Tibial nerve (tissue), 4 donors: ENCODE data around the gene SMAD6. TPM values are rescaled to one million over a fixed set of nuclear protein-coding genes. Genes with fewer than 3 reads are reported as not detected.

Source experiments
- DNase-seq, 2 donors: peaks; one replicate each; pipeline ENCODE4 v3.0.0-alpha.2; 2019; ENCODE audit warnings: low spot score in 2 of 2
- H3K27ac ChIP-seq, 4 donors: fragments of 200-600 bp; sonication (generic) in 3 of 4; one replicate each; pipeline ENCODE4 v1.5.1; 2017 to 2019; ENCODE audit warnings: mild to moderate bottlenecking in 1 of 4
- H3K27me3 ChIP-seq, 2 donors: fragments of 200-600 bp; sonication (generic) in 1 of 2; one replicate each; pipeline versions ENCODE4 v1.5.1 to v1.6.0; 2017 to 2019
- H3K36me3 ChIP-seq, 3 donors: fragments of 200-600 bp; sonication (generic); one replicate each; pipeline ENCODE4 v1.5.1; 2018 to 2019
- H3K4me1 ChIP-seq, 4 donors: fragments of 200-600 bp; sonication (generic) in 3 of 4; one replicate each; pipeline ENCODE4 v1.5.1; 2017 to 2019
- H3K4me3 ChIP-seq, 4 donors: fragments of 200-600 bp; sonication (generic) in 3 of 4; one replicate each; pipeline ENCODE4 v1.5.1; 2017 to 2019; ENCODE audit warnings: mild to moderate bottlenecking in 1 of 4, moderate library complexity in 1 of 4
- H3K9me3 ChIP-seq, 4 donors: fragments of 200-600 bp; sonication (generic) in 3 of 4; one replicate each; pipeline ENCODE4 v1.5.1; 2017 to 2019
- CTCF ChIP-seq, 5 experiments: fragments of 200-600 bp in 3 of 5; fragments of 450-650 bp in 2 of 5; sonication (generic) in 3 of 5; IDR thresholded peaks; one replicate each; pipeline ENCODE4 v1.5.1; 2016 to 2019; ENCODE audit warnings: antibody characterized with exemption in 5 of 5, mild to moderate bottlenecking in 3 of 5, moderate library complexity in 2 of 5
- EP300 ChIP-seq, 2 donors: sonication (generic); formaldehyde crosslinking; IDR thresholded peaks; one replicate each; pipeline ENCODE4 v1.6.1; 2017; ENCODE audit warnings: antibody characterized with exemption in 2 of 2, mild to moderate bottlenecking in 1 of 2
- POLR2A ChIP-seq, 2 donors: fragments of 450-650 bp; IDR thresholded peaks; one replicate each; pipeline ENCODE4 v1.6.1; 2017; ENCODE audit warnings: antibody characterized with exemption in 2 of 2, mild to moderate bottlenecking in 2 of 2, moderate library complexity in 2 of 2
- WGBS, 2 donors: methylation state at CpG; one replicate each; pipeline ENCODE4 v1.1.5; 2018; 5-methylcytosine and 5-hydroxymethylcytosine counted together
- total RNA-seq, 4 donors: library from RNA; depleted of rRNA; stranded (reverse); fragments of >200 nt; gene quantifications; one replicate each; pipeline ENCODE4 v1.1.0, GENCODE V29; 2016

Gene SMAD6
- total RNA-seq, 4 donors from 2014 or later: 41.9 to 57.2 (median 48.6) TPM

DNA sequence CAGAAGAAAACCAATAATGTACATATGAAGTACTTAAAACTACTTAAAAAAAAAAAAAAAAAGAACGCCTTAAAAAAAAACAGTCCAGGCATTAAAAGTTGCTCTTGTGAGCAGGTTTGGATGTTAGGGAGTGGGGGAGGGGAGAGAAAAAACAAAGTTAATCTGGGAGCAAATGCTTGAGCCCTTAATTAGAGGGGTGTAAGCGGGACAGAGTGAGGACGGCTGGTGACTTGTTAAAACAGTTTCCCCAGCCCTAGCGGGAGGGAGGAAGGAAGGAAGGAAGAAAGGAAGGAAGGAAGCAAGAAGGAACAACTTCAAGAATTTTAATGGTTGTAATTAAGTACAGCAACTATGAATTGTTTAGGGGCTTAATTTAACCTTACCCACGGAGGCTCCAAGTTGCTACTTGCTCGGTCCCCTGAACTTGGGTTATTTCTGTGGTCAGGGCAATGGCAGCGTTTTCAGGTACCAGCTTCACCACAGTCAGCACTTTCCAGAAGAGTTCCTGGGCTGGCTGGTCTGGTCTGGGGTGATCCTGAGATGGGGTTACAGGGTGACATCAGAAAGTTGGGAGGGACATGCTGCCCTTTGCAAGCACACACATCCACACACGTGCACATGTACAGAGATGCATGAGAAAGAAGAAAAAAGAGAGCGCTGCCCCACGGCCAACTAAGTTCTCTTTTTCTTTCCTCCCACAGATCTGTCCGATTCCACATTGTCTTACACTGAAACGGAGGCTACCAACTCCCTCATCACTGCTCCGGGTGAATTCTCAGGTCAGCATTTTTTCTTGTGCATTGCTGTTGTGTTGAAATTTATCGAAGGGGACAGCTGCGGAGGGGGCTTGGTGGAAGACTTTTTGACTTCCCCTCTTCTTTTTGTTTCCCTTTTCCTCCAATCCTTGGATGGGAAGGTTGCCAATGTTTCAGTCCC, 14.0 kb downstream of the SMAD6 start:
- WGBS, 2 donors: 59% methylated on average over 15 of the region's 15 CpGs
- peak overlapping the region in 1 of 4 donors; percentile 34 for H3K27ac ChIP-seq

DNA sequence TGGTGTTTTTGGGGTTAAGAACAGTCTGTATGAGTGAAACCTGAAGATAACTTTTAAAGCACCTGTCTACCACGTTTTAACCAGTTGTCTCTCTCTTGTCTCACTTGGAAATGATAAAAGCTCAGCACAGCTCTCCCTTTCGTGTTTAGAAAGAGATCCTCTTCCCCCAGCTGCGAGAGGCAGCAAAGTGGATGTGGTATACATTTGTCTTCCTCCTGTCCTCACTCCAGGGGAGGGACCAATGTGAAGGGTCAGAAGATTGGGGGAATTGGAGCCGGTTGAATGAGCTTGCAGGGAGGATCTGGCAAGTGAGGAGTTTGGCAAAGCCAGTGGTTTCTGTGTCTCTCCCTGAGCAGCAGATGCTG, 14.6 kb downstream of the SMAD6 start:
- TF ChIP-seq CTCF (IDR thresholded peaks at IDR 0.05) (no peak), POLR2A (IDR thresholded peaks at IDR 0.05) (no peak), EP300 (IDR thresholded peaks at IDR 0.05) (no peak)
- H3K27ac ChIP-seq: no peak overlapping the region
- H3K36me3 ChIP-seq: peaks cover 0 to 33% (median 0%) of the 10 kb centered on the region in 3 donors

More for the DNA sequence above, 14.0 kb downstream of the SMAD6 start:
- DNase-seq: no peak
- Histone ChIP-seq H3K4me3 (no peak overlapping the region), H3K4me1 (peaks cover 0 to 67% (median 18%) of the 10 kb centered on the region in 4 donors), H3K9me3 (no peaks in the 10 kb centered on the region), H3K36me3 (peaks cover 0 to 33% (median 0%) of the 10 kb centered on the region in 3 donors), H3K27me3 (no peaks in the 10 kb centered on the region)
- TF ChIP-seq POLR2A (IDR thresholded peaks at IDR 0.05) (no peak), EP300 (IDR thresholded peaks at IDR 0.05) (no peak), CTCF (IDR thresholded peaks at IDR 0.05) (no peak)

GRCh38 chr15:66718220-66718988, 16.4 kb downstream of the SMAD6 start:
- Histone ChIP-seq H3K4me3 (no peak overlapping the region), H3K27ac (peak overlapping the region in 1 of 4 donors; percentile 6), H3K4me1 (peaks cover 0 to 71% (median 19%) of the 10 kb centered on the region in 4 donors), H3K27me3 (no peaks in the 10 kb centered on the region), H3K36me3 (peaks cover 0 to 28% (median 0%) of the 10 kb centered on the region in 3 donors), H3K9me3 (no peaks in the 10 kb centered on the region)
- 91 to 93% methylated on average over 8 of the region's 8 CpGs for WGBS, 2 donors
- no peak for DNase-seq
- no peak for TF ChIP-seq CTCF (IDR thresholded peaks at IDR 0.05)

More for the DNA sequence above, 14.6 kb downstream of the SMAD6 start:
- DNase-seq: no peak
- Histone ChIP-seq H3K4me1 (peaks cover 0 to 67% (median 20%) of the 10 kb centered on the region in 4 donors), H3K9me3 (no peaks in the 10 kb centered on the region), H3K27me3 (no peaks in the 10 kb centered on the region), H3K4me3 (no peak overlapping the region)
- WGBS, 2 donors: 68 to 69% methylated on average over 4 of the region's 4 CpGs

GRCh38 chr15:66719471-66719870, 17.4 kb downstream of the SMAD6 start:
- TF ChIP-seq EP300 (IDR thresholded peaks at IDR 0.05): no peak
- TF ChIP-seq POLR2A (IDR thresholded peaks at IDR 0.05): no peak
- TF ChIP-seq CTCF (IDR thresholded peaks at IDR 0.05): no peak
- no peak overlapping the region for H3K4me3 ChIP-seq
- no peak for DNase-seq
- H3K27me3 ChIP-seq: no peaks in the 10 kb centered on the region
- peaks cover 0 to 71% (median 8%) of the 10 kb centered on the region in 4 donors for H3K4me1 ChIP-seq
- H3K36me3 ChIP-seq: peaks cover 0 to 28% (median 0%) of the 10 kb centered on the region in 3 donors
- 90% methylated on average over 10 of the region's 10 CpGs for WGBS, 2 donors
- H3K9me3 ChIP-seq: no peaks in the 10 kb centered on the region
- peak overlapping the region in 1 of 4 donors; percentile 53 for H3K27ac ChIP-seq
